ENCODE measurements around the gene ARGFX. TPM values are rescaled to one million over a fixed set of nuclear protein-coding genes. Genes with fewer than 3 reads are reported as not detected.

ARGFX gene
- total and polyA plus RNA-seq, 10 of the 15 experiments (the other 5 are each of a cell fraction or from before 2014, with no cell fraction given), result not detected

GRCh38 chr3:121584418-121584817 lies 16.7 kb downstream of the ARGFX start:
- CTCF ChIA-PET, result no interaction called here
- ATAC-seq (peak; percentile 45; the same call in 2 of the 3 replicates), DNase-seq (ENCODE audit: low read depth, low spot score) (no peak), FAIRE-seq (no peak)
- intact Hi-C loops (cut with micrococcal nuclease; ENCODE audit: unreplicated experiment), result no loop called here
- in situ Hi-C loops (cut with MboI), result no loop called here
- no peaks in the 10 kb centered on the region for H3K79me2 ChIP-seq (ENCODE audit: control insufficient read depth, insufficient read depth, low read length)
- H3K4me2 ChIP-seq (ENCODE audit: control insufficient read depth, insufficient read depth), result no peak overlapping the region
- SMC1A ChIA-PET (ENCODE audit: uncharacterized antibody, unreplicated experiment), result interaction anchor here (1.0 to 1.1 kb wide), 2 partner anchors 9 to 11 kb away, joined by 3 read pairs; no protein-coding TSS in a partner anchor
- H3K4me3 ChIP-seq, result no peak overlapping the region
- H3K4me1 ChIP-seq (ENCODE audit: control insufficient read depth, insufficient read depth, low read length), result no peaks in the 10 kb centered on the region
- H2AFZ ChIP-seq (ENCODE audit: control insufficient read depth, low read depth, low read length), result no peak overlapping the region; the same call in 1 of the 2 replicates
- no peak overlapping the region for H3K27ac ChIP-seq (ENCODE audit: control insufficient read depth, insufficient read depth)
- POLR2A ChIA-PET, result no interaction called here
- RAD21 ChIA-PET (ENCODE audit: unreplicated experiment), result no interaction called here
- no TSS peak for BruUV-seq (replicated peaks)
- H3K36me3 ChIP-seq (ENCODE audit: control insufficient read depth in 2 of 2, insufficient read depth in 2 of 2, low read length in 1 of 2), result no peaks in the 10 kb centered on the region
- H3K9me3 ChIP-seq (replicated peaks; ENCODE audit: control insufficient read depth, insufficient read depth, low read length), result no peaks in the 10 kb centered on the region
- TF ChIP-seq SUPT20H (IDR thresholded peaks at IDR 0.05; ENCODE audit: borderline replicate concordance, control insufficient read depth, low read depth, low read length), result no peak
- TF ChIP-seq RB1 (IDR thresholded peaks at IDR 0.05; ENCODE audit: borderline replicate concordance), result no peak
- TF ChIP-seq HDGF (IDR thresholded peaks at IDR 0.05), result no peak
- no peak for TF ChIP-seq CTCF (IDR thresholded peaks at IDR 0.05 in 2 of 3, conservative IDR thresholded peaks at IDR 0.05 in 1 of 3; ENCODE audit: control insufficient read depth in 2 of 3, extremely low read depth in 1 of 3, insufficient read depth in 1 of 3, low read depth in 3 of 3, low read length in 3 of 3)
- no peak for TF ChIP-seq MTA3 (IDR thresholded peaks at IDR 0.05; ENCODE audit: borderline replicate concordance, low read length)
- no peak for TF ChIP-seq ZBTB11 (CRISPR knock-in tag; IDR thresholded peaks at IDR 0.05)
- TF ChIP-seq, protein P1, sequence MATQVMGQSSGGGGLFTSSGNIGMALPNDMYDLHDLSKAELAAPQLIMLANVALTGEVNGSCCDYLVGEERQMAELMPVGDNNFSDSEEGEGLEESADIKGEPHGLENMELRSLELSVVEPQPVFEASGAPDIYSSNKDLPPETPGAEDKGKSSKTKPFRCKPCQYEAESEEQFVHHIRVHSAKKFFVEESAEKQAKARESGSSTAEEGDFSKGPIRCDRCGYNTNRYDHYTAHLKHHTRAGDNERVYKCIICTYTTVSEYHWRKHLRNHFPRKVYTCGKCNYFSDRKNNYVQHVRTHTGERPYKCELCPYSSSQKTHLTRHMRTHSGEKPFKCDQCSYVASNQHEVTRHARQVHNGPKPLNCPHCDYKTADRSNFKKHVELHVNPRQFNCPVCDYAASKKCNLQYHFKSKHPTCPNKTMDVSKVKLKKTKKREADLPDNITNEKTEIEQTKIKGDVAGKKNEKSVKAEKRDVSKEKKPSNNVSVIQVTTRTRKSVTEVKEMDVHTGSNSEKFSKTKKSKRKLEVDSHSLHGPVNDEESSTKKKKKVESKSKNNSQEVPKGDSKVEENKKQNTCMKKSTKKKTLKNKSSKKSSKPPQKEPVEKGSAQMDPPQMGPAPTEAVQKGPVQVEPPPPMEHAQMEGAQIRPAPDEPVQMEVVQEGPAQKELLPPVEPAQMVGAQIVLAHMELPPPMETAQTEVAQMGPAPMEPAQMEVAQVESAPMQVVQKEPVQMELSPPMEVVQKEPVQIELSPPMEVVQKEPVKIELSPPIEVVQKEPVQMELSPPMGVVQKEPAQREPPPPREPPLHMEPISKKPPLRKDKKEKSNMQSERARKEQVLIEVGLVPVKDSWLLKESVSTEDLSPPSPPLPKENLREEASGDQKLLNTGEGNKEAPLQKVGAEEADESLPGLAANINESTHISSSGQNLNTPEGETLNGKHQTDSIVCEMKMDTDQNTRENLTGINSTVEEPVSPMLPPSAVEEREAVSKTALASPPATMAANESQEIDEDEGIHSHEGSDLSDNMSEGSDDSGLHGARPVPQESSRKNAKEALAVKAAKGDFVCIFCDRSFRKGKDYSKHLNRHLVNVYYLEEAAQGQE (IDR thresholded peaks at IDR 0.05; ENCODE audit: low read depth, low read length), result no peak
- no peak for TF ChIP-seq POLR2AphosphoS2 (IDR thresholded peaks at IDR 0.05; ENCODE audit: low read depth, low read length)
- no peak for TF ChIP-seq RCOR1 (conservative IDR thresholded peaks at IDR 0.05; ENCODE audit: low read depth, low read length)
- TF ChIP-seq EED (IDR thresholded peaks at IDR 0.05; ENCODE audit: low read depth), result no peak
- 75% methylated on average over 1 of the region's 1 CpG for WGBS (ENCODE audit: insufficient coverage, insufficient replicate concordance, low lambda C conversion rate, missing lambda C conversion rate)
- H3K27me3 ChIP-seq (replicated peaks in 1 of 2; ENCODE audit: control insufficient read depth in 2 of 2, insufficient read depth in 2 of 2, low read length in 1 of 2), result no peaks in the 10 kb centered on the region
- no peak overlapping the region for H3K9ac ChIP-seq (ENCODE audit: control insufficient read depth, insufficient read depth, low read length)
- no peaks in the 10 kb centered on the region for H4K20me1 ChIP-seq (ENCODE audit: control insufficient read depth, insufficient read depth)

Measured in GM12878 (cell line).